OCI-LY1 (cell line): ENCODE measurements around the gene ARHGAP20.

Experiments used
- EZH2 ChIP-seq: fragments of 200-600 bp; sonication (generic), shearing (Covaris generic); IDR thresholded peaks from 2 replicates; pipeline ENCODE4 v1.8.0; 2017; ENCODE audit warnings: borderline replicate concordance, mixed run types, mild to moderate bottlenecking, antibody characterized with exemption, low read length, moderate library complexity, mixed read lengths
- TF ChIP-seq, protein P1 (sequence below): fragments of 200-600 bp; sonication (generic), shearing (Covaris generic); IDR thresholded peaks from 2 replicates; pipeline ENCODE4 v1.5.1; 2017; ENCODE audit warnings: mild to moderate bottlenecking, antibody characterized with exemption, low read length, moderate library complexity, mixed read lengths

DNA sequence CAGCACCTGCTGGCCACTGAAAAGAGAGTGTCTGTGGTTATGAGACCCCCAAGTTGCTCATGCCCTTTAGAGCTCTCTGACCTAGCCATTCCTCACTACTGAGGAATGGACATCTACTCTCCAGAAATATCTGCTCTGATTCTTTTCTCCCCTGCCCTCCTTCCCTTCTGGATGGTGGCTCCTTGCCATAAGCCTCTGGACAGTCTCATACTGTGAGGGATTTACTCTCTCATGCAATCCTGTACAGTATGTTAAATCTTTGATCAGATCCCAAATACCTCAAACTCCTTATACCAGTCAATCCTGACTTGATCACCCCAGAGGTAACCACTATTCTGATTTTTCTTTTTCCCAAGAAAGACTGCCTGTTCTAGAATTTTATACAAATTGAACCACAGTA lies 80.7 kb downstream of the ARHGAP20 start:
- no peak for TF ChIP-seq EZH2
- TF ChIP-seq, protein P1, sequence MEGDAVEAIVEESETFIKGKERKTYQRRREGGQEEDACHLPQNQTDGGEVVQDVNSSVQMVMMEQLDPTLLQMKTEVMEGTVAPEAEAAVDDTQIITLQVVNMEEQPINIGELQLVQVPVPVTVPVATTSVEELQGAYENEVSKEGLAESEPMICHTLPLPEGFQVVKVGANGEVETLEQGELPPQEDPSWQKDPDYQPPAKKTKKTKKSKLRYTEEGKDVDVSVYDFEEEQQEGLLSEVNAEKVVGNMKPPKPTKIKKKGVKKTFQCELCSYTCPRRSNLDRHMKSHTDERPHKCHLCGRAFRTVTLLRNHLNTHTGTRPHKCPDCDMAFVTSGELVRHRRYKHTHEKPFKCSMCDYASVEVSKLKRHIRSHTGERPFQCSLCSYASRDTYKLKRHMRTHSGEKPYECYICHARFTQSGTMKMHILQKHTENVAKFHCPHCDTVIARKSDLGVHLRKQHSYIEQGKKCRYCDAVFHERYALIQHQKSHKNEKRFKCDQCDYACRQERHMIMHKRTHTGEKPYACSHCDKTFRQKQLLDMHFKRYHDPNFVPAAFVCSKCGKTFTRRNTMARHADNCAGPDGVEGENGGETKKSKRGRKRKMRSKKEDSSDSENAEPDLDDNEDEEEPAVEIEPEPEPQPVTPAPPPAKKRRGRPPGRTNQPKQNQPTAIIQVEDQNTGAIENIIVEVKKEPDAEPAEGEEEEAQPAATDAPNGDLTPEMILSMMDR = no peak
